ENCODE data around the gene R3HDML.

DNA sequence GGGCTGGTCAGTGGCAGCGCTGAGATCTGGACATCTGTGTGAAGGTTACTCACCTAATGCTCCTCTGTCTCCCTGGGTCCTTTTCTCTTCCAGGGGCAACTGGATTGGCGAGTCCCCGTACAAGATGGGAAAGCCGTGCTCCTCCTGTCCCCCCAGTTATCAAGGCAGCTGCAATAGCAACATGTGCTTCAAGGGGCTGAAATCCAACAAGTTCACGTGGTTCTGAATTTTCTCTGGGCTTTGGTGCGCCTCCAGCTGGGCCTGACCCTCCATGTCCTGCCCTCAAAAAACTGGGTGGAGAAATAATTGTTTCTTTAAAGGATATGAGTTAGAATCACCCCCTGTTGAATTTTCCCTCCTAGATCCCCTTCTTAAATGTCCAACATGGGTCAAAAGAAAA is 13.7 kb downstream of the R3HDML start:
- TF ChIP-seq POLR2A (IDR thresholded peaks at IDR 0.05) (no peak), CTCF (IDR thresholded peaks at IDR 0.05) (no peak)

Data from Peyer's patch (tissue), 4 donors.